Measurements from ENCODE around the gene UBE2H.
"Not testable (repeated sequence)": the region's sequence is repeated elsewhere in the genome, so short reads cannot be mapped to it uniquely, and the experiment has no call there.

The UBE2H gene

GRCh38 chr7:129824291-129825208 is 128.2 kb downstream of the UBE2H start:
- peak in 1 of 4 experiments; percentile 16 for DNase-seq (ENCODE audit: low read depth in 4 of 4, low spot score in 1 of 4)

GRCh38 chr7:129823143-129823542 is 129.6 kb downstream of the UBE2H start:
- not testable (repeated sequence) for DNase-seq (ENCODE audit: low read depth in 4 of 4, low spot score in 1 of 4)

- no peak for DNase-seq (ENCODE audit: low read depth in 4 of 4, low spot score in 1 of 4)
Measured at GRCh38 chr7:129821476-129821875, 131.3 kb downstream of the UBE2H start.

GRCh38 chr7:129816742-129817141 is 136.0 kb downstream of the UBE2H start:
- no peak for DNase-seq (ENCODE audit: low read depth in 4 of 4, low spot score in 1 of 4)

GRCh38 chr7:129807863-129808262 is 144.9 kb downstream of the UBE2H start:
- DNase-seq (ENCODE audit: low read depth in 4 of 4, low spot score in 1 of 4) = no peak

GRCh38 chr7:129804890-129805719 is 147.7 kb downstream of the UBE2H start:
- DNase-seq (ENCODE audit: low read depth in 4 of 4, low spot score in 1 of 4) = no peak

- no peak for DNase-seq (ENCODE audit: low read depth in 4 of 4, low spot score in 1 of 4)
Measured at GRCh38 chr7:129804111-129804889, 148.5 kb downstream of the UBE2H start.

- no peak for DNase-seq (ENCODE audit: low read depth in 4 of 4, low spot score in 1 of 4)
Measured at GRCh38 chr7:129803546-129804081, 149.1 kb downstream of the UBE2H start.

GRCh38 chr7:129801882-129802281 is 150.9 kb downstream of the UBE2H start:
- DNase-seq (ENCODE audit: low read depth in 4 of 4, low spot score in 1 of 4) = no peak

- no peak for DNase-seq (ENCODE audit: low read depth in 4 of 4, low spot score in 1 of 4)
Measured at GRCh38 chr7:129800901-129801300, 151.9 kb downstream of the UBE2H start.

- DNase-seq (ENCODE audit: low read depth in 4 of 4, low spot score in 1 of 4) = no peak
Measured at GRCh38 chr7:129799350-129799955, 153.3 kb downstream of the UBE2H start.

- no peak for DNase-seq (ENCODE audit: low read depth in 4 of 4, low spot score in 1 of 4)
Measured at GRCh38 chr7:129798616-129799349, 154.0 kb downstream of the UBE2H start.

- DNase-seq (ENCODE audit: low read depth in 4 of 4, low spot score in 1 of 4) = no peak
Measured at GRCh38 chr7:129797214-129797789, 155.5 kb downstream of the UBE2H start.

- no peak for DNase-seq (ENCODE audit: low read depth in 4 of 4, low spot score in 1 of 4)
Measured at GRCh38 chr7:129796186-129796775, 156.5 kb downstream of the UBE2H start.

- DNase-seq (ENCODE audit: low read depth in 4 of 4, low spot score in 1 of 4) = not testable (repeated sequence)
Measured at GRCh38 chr7:129794461-129794860, 158.3 kb downstream of the UBE2H start.

- DNase-seq (ENCODE audit: low read depth in 4 of 4, low spot score in 1 of 4) = no peak
Measured at GRCh38 chr7:129793506-129794310, 159.1 kb downstream of the UBE2H start.

- DNase-seq (ENCODE audit: low read depth in 4 of 4, low spot score in 1 of 4) = no peak
Measured at GRCh38 chr7:129792721-129793120, 160.0 kb downstream of the UBE2H start.

GRCh38 chr7:129790136-129790535 is 162.6 kb downstream of the UBE2H start:
- no peak for DNase-seq (ENCODE audit: low read depth in 4 of 4, low spot score in 1 of 4)
